ENCODE measurements around the gene TOM1. TPM values are rescaled to one million over a fixed set of nuclear protein-coding genes. Genes with fewer than 3 reads are reported as not detected.
A peak's percentile ranks its signal among the peaks of the same experiment; 100 is the strongest.

TOM1 gene
- polyA plus RNA-seq, 1 donor = 31.9 TPM

GRCh38 chr22:35324067-35324466 is 24.4 kb downstream of the TOM1 start:
- no peak for DNase-seq (ENCODE audit: low read depth)

- DNase-seq (ENCODE audit: low read depth) = no peak
Measured at GRCh38 chr22:35324762-35325161, 25.1 kb downstream of the TOM1 start.

GRCh38 chr22:35325209-35325608 is 25.5 kb downstream of the TOM1 start:
- DNase-seq (ENCODE audit: low read depth) = no peak

- DNase-seq (ENCODE audit: low read depth) = no peak
Measured at GRCh38 chr22:35326854-35327562, 27.3 kb downstream of the TOM1 start.

- no peak for DNase-seq (ENCODE audit: low read depth)
Measured at GRCh38 chr22:35327690-35328471, 28.2 kb downstream of the TOM1 start.

- no peak for DNase-seq (ENCODE audit: low read depth)
Measured at GRCh38 chr22:35328472-35328885, 28.8 kb downstream of the TOM1 start.

- DNase-seq (ENCODE audit: low read depth) = no peak
Measured at GRCh38 chr22:35329114-35329847, 29.6 kb downstream of the TOM1 start.

GRCh38 chr22:35330258-35330861 is 30.7 kb downstream of the TOM1 start:
- peak; percentile 29 for DNase-seq (ENCODE audit: low read depth)

- DNase-seq (ENCODE audit: low read depth) = no peak
Measured at GRCh38 chr22:35332278-35332677, 32.6 kb downstream of the TOM1 start.

- no peak for DNase-seq (ENCODE audit: low read depth)
Measured at GRCh38 chr22:35333220-35333619, 33.5 kb downstream of the TOM1 start.

GRCh38 chr22:35334004-35334403 is 34.3 kb downstream of the TOM1 start:
- no peak for DNase-seq (ENCODE audit: low read depth)

- DNase-seq (ENCODE audit: low read depth) = no peak
Measured at GRCh38 chr22:35335468-35335867, 35.8 kb downstream of the TOM1 start.

GRCh38 chr22:35335936-35336781 is 36.5 kb downstream of the TOM1 start:
- no peak for DNase-seq (ENCODE audit: low read depth)

GRCh38 chr22:35337932-35338331 is 38.2 kb downstream of the TOM1 start:
- no peak for DNase-seq (ENCODE audit: low read depth)

- no peak for DNase-seq (ENCODE audit: low read depth)
Measured at GRCh38 chr22:35341090-35341874, 41.6 kb downstream of the TOM1 start.

GRCh38 chr22:35342390-35342789 is 42.7 kb downstream of the TOM1 start:
- DNase-seq (ENCODE audit: low read depth) = no peak

- DNase-seq (ENCODE audit: low read depth) = no peak
Measured at GRCh38 chr22:35343664-35344550, 44.2 kb downstream of the TOM1 start.

GRCh38 chr22:35344956-35345690 is 45.4 kb downstream of the TOM1 start:
- DNase-seq (ENCODE audit: low read depth) = no peak
